ENCODE measurements around the gene IL13RA2. TPM values are rescaled to one million over a fixed set of nuclear protein-coding genes. Genes with fewer than 3 reads are reported as not detected.

Gene IL13RA2
- total RNA-seq (not detected), total RNA-seq (0 reads per million in 2 donors)

GRCh38 chrX:115017455-115017854 is at the start of gene IL13RA2:
TSS of gene IL13RA2 (minus strand) at chrX:115017616. CDS start at chrX:115017269, 347 bp downstream.
- no peak for ATAC-seq
- no peaks in the 10 kb centered on the region for H3K4me1 Mint-ChIP-seq
- H3K4me3 Mint-ChIP-seq = no peak within 1 kb of the TSS
- no peak for DNase-seq
- no peaks in the 10 kb centered on the region for H3K9me3 ChIP-seq (ENCODE audit: control insufficient read depth, low read length, poor library complexity, severe bottlenecking)
- H3K27ac Mint-ChIP-seq = no peak within 1 kb of the TSS
- no peaks in the 10 kb centered on the region for H3K36me3 Mint-ChIP-seq (ENCODE audit: low read depth)
- no peaks in the 10 kb centered on the region for H3K27me3 Mint-ChIP-seq

- Mint-ChIP-seq H3K4me1 (no peaks in the 10 kb centered on the region), H3K36me3 (ENCODE audit: low read depth) (no peaks in the 10 kb centered on the region), H3K27me3 (no peaks in the 10 kb centered on the region)
Measured at GRCh38 chrX:115065304-115065703, 47.9 kb upstream of the IL13RA2 start.

GRCh38 chrX:115060013-115060412 is 42.6 kb upstream of the IL13RA2 start:
- Mint-ChIP-seq H3K27me3 (no peaks in the 10 kb centered on the region), H3K4me3 (no peak overlapping the region), H3K27ac (no peak overlapping the region), H3K36me3 (ENCODE audit: low read depth) (no peaks in the 10 kb centered on the region), H3K4me1 (no peaks in the 10 kb centered on the region)
- DNase-seq = no peak
- no peak for ATAC-seq
- no peaks in the 10 kb centered on the region for H3K9me3 ChIP-seq (ENCODE audit: control insufficient read depth, low read length, poor library complexity, severe bottlenecking)

More at GRCh38 chrX:115065304-115065703, 47.9 kb upstream of the IL13RA2 start:
- Mint-ChIP-seq H3K27ac (no peak overlapping the region), H3K4me3 (no peak overlapping the region)
- H3K9me3 ChIP-seq (ENCODE audit: control insufficient read depth, low read length, poor library complexity, severe bottlenecking) = no peaks in the 10 kb centered on the region
- no peak for DNase-seq
- ATAC-seq = no peak

- Mint-ChIP-seq H3K27ac (no peak overlapping the region), H3K27me3 (no peaks in the 10 kb centered on the region), H3K36me3 (ENCODE audit: low read depth) (no peaks in the 10 kb centered on the region), H3K4me1 (no peaks in the 10 kb centered on the region), H3K4me3 (no peak overlapping the region)
- no peak for ATAC-seq
- no peaks in the 10 kb centered on the region for H3K9me3 ChIP-seq (ENCODE audit: control insufficient read depth, low read length, poor library complexity, severe bottlenecking)
- no peak for DNase-seq
Measured at GRCh38 chrX:115058276-115058675, 40.9 kb upstream of the IL13RA2 start.

- ATAC-seq (no peak), DNase-seq (no peak)
- H3K4me3 Mint-ChIP-seq = no peak overlapping the region
- H3K4me1 Mint-ChIP-seq = no peaks in the 10 kb centered on the region
- H3K27ac Mint-ChIP-seq = no peak overlapping the region
- no peaks in the 10 kb centered on the region for H3K36me3 Mint-ChIP-seq (ENCODE audit: low read depth)
- no peaks in the 10 kb centered on the region for H3K27me3 Mint-ChIP-seq
- no peaks in the 10 kb centered on the region for H3K9me3 ChIP-seq (ENCODE audit: control insufficient read depth, low read length, poor library complexity, severe bottlenecking)
Measured at GRCh38 chrX:115054876-115055275, 37.5 kb upstream of the IL13RA2 start.

GRCh38 chrX:115053223-115053622 is 35.8 kb upstream of the IL13RA2 start:
- no peaks in the 10 kb centered on the region for H3K9me3 ChIP-seq (ENCODE audit: control insufficient read depth, low read length, poor library complexity, severe bottlenecking)
- H3K4me1 Mint-ChIP-seq = no peaks in the 10 kb centered on the region
- no peak overlapping the region for H3K27ac Mint-ChIP-seq
- DNase-seq (no peak), ATAC-seq (no peak)
- H3K27me3 Mint-ChIP-seq = no peaks in the 10 kb centered on the region
- no peak overlapping the region for H3K4me3 Mint-ChIP-seq
- no peaks in the 10 kb centered on the region for H3K36me3 Mint-ChIP-seq (ENCODE audit: low read depth)

- Mint-ChIP-seq H3K27ac (no peak overlapping the region), H3K36me3 (ENCODE audit: low read depth) (no peaks in the 10 kb centered on the region), H3K4me3 (no peak overlapping the region), H3K27me3 (no peaks in the 10 kb centered on the region), H3K4me1 (no peaks in the 10 kb centered on the region)
- no peaks in the 10 kb centered on the region for H3K9me3 ChIP-seq (ENCODE audit: control insufficient read depth, low read length, poor library complexity, severe bottlenecking)
- DNase-seq (no peak), ATAC-seq (no peak)
Measured at GRCh38 chrX:115047715-115048114, 30.3 kb upstream of the IL13RA2 start.

- Mint-ChIP-seq H3K27me3 (no peaks in the 10 kb centered on the region), H3K4me1 (no peaks in the 10 kb centered on the region), H3K27ac (no peak overlapping the region), H3K36me3 (ENCODE audit: low read depth) (no peaks in the 10 kb centered on the region), H3K4me3 (no peak overlapping the region)
- DNase-seq (no peak), ATAC-seq (no peak)
- H3K9me3 ChIP-seq (ENCODE audit: control insufficient read depth, low read length, poor library complexity, severe bottlenecking) = no peaks in the 10 kb centered on the region
Measured at GRCh38 chrX:115047181-115047580, 29.8 kb upstream of the IL13RA2 start.

GRCh38 chrX:115040417-115040816 is 23.0 kb upstream of the IL13RA2 start:
- Mint-ChIP-seq H3K27me3 (no peaks in the 10 kb centered on the region), H3K27ac (no peak overlapping the region), H3K4me1 (no peaks in the 10 kb centered on the region), H3K36me3 (ENCODE audit: low read depth) (no peaks in the 10 kb centered on the region), H3K4me3 (no peak overlapping the region)
- ATAC-seq (no peak), DNase-seq (no peak)
- H3K9me3 ChIP-seq (ENCODE audit: control insufficient read depth, low read length, poor library complexity, severe bottlenecking) = no peaks in the 10 kb centered on the region

- H3K27me3 Mint-ChIP-seq = no peaks in the 10 kb centered on the region
- no peak for ATAC-seq
- DNase-seq = no peak
- H3K4me3 Mint-ChIP-seq = no peak overlapping the region
- no peaks in the 10 kb centered on the region for H3K4me1 Mint-ChIP-seq
- H3K9me3 ChIP-seq (ENCODE audit: control insufficient read depth, low read length, poor library complexity, severe bottlenecking) = no peaks in the 10 kb centered on the region
- no peak overlapping the region for H3K27ac Mint-ChIP-seq
- no peaks in the 10 kb centered on the region for H3K36me3 Mint-ChIP-seq (ENCODE audit: low read depth)
Measured at GRCh38 chrX:115038406-115038805, 21.0 kb upstream of the IL13RA2 start.

- no peak for DNase-seq
- H3K4me3 Mint-ChIP-seq = no peak overlapping the region
- no peaks in the 10 kb centered on the region for H3K4me1 Mint-ChIP-seq
- no peaks in the 10 kb centered on the region for H3K36me3 Mint-ChIP-seq (ENCODE audit: low read depth)
- no peaks in the 10 kb centered on the region for H3K9me3 ChIP-seq (ENCODE audit: control insufficient read depth, low read length, poor library complexity, severe bottlenecking)
- no peaks in the 10 kb centered on the region for H3K27me3 Mint-ChIP-seq
- no peak for ATAC-seq
- H3K27ac Mint-ChIP-seq = no peak overlapping the region
Measured at GRCh38 chrX:115036029-115036428, 18.6 kb upstream of the IL13RA2 start.

GRCh38 chrX:115031989-115032388 is 14.6 kb upstream of the IL13RA2 start:
- Mint-ChIP-seq H3K27ac (no peak overlapping the region), H3K27me3 (no peaks in the 10 kb centered on the region), H3K4me1 (no peaks in the 10 kb centered on the region), H3K4me3 (no peak overlapping the region), H3K36me3 (ENCODE audit: low read depth) (no peaks in the 10 kb centered on the region)
- ATAC-seq = no peak
- no peak for DNase-seq
- H3K9me3 ChIP-seq (ENCODE audit: control insufficient read depth, low read length, poor library complexity, severe bottlenecking) = no peaks in the 10 kb centered on the region

- no peaks in the 10 kb centered on the region for H3K9me3 ChIP-seq (ENCODE audit: control insufficient read depth, low read length, poor library complexity, severe bottlenecking)
- H3K27me3 Mint-ChIP-seq = no peaks in the 10 kb centered on the region
- H3K4me3 Mint-ChIP-seq = no peak overlapping the region
- no peak overlapping the region for H3K27ac Mint-ChIP-seq
- no peaks in the 10 kb centered on the region for H3K4me1 Mint-ChIP-seq
- DNase-seq = no peak
- no peak for ATAC-seq
- no peaks in the 10 kb centered on the region for H3K36me3 Mint-ChIP-seq (ENCODE audit: low read depth)
Measured at GRCh38 chrX:115030625-115031024, 13.2 kb upstream of the IL13RA2 start.

GRCh38 chrX:115029869-115030570 is 12.6 kb upstream of the IL13RA2 start:
- no peaks in the 10 kb centered on the region for H3K36me3 Mint-ChIP-seq (ENCODE audit: low read depth)
- no peak overlapping the region for H3K27ac Mint-ChIP-seq
- DNase-seq (no peak), ATAC-seq (no peak)
- no peaks in the 10 kb centered on the region for H3K27me3 Mint-ChIP-seq
- H3K4me3 Mint-ChIP-seq = no peak overlapping the region
- no peaks in the 10 kb centered on the region for H3K4me1 Mint-ChIP-seq
- H3K9me3 ChIP-seq (ENCODE audit: control insufficient read depth, low read length, poor library complexity, severe bottlenecking) = no peaks in the 10 kb centered on the region

All from T-helper 17 cell (primary cell).